ENCODE data around the gene XRCC4. TPM values are rescaled to one million over a fixed set of nuclear protein-coding genes. Genes with fewer than 3 reads are reported as not detected.
"Not testable (repeated sequence)": the region's sequence is repeated elsewhere in the genome, so short reads cannot be mapped to it uniquely, and the experiment has no call there.

XRCC4 gene
- total RNA-seq, 4 donors from 2014 or later, result 4.2 to 6.0 (median 5.4) TPM

DNA sequence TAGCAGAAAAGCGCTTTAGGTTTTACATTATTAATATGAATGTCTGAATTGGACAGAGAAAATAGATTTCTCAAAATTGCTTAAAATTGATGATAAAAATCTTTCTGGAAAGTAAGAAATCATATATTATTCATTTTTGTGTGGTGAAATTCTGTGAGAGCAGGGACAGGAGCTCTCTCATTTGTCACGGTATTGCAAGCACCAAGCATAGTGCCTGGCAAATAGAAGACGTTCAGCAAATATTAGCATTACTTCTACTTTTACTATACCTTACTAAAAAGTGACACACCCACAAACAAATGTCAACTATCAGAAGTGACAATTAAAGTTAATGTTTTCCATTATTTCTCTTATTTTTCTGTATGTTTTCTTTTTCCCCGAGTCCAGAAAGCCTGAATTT is 69.1 kb downstream of the XRCC4 start:
- Histone ChIP-seq H3K9me3 (no peaks in the 10 kb centered on the region), H3K27me3 (no peaks in the 10 kb centered on the region), H3K27ac (no peak overlapping the region), H3K4me3 (no peak overlapping the region), H3K36me3 (no peaks in the 10 kb centered on the region), H3K4me1 (no peaks in the 10 kb centered on the region)
- TF ChIP-seq, protein P1, sequence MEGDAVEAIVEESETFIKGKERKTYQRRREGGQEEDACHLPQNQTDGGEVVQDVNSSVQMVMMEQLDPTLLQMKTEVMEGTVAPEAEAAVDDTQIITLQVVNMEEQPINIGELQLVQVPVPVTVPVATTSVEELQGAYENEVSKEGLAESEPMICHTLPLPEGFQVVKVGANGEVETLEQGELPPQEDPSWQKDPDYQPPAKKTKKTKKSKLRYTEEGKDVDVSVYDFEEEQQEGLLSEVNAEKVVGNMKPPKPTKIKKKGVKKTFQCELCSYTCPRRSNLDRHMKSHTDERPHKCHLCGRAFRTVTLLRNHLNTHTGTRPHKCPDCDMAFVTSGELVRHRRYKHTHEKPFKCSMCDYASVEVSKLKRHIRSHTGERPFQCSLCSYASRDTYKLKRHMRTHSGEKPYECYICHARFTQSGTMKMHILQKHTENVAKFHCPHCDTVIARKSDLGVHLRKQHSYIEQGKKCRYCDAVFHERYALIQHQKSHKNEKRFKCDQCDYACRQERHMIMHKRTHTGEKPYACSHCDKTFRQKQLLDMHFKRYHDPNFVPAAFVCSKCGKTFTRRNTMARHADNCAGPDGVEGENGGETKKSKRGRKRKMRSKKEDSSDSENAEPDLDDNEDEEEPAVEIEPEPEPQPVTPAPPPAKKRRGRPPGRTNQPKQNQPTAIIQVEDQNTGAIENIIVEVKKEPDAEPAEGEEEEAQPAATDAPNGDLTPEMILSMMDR (IDR thresholded peaks at IDR 0.05), result no peak
- TF ChIP-seq POLR2A (IDR thresholded peaks at IDR 0.05) (no peak), EP300 (IDR thresholded peaks at IDR 0.05) (no peak), POLR2AphosphoS5 (IDR thresholded peaks at IDR 0.05) (no peak)
- no peak for DNase-seq (ENCODE audit: low spot score in 2 of 2)
- WGBS, result 73% methylated on average over 4 of the region's 4 CpGs

DNA sequence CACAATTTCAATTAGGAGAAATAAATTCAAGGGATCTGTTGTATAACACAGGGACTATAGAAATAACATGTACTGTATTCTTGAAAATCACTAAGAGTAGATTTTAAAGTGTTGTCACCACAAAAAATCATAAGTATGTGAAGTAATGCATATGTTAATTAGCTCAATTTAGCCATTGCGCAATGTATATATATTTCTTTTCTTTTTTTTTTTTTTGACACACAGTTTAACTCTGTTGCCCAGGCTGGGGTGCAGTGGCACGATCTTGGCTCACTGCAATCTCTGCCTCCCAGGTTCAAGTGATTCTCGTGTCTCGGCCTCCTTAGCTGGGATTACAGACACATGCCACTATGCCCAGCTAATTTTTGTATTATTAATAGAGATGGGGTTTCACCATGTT is 70.2 kb downstream of the XRCC4 start:
- Histone ChIP-seq H3K4me1 (no peaks in the 10 kb centered on the region), H3K9me3 (no peaks in the 10 kb centered on the region), H3K27me3 (no peaks in the 10 kb centered on the region), H3K36me3 (no peaks in the 10 kb centered on the region), H3K27ac (no peak overlapping the region), H3K4me3 (no peak overlapping the region)
- no peak for TF ChIP-seq POLR2A (IDR thresholded peaks at IDR 0.05)
- no peak for TF ChIP-seq POLR2AphosphoS5 (IDR thresholded peaks at IDR 0.05)
- TF ChIP-seq EP300 (IDR thresholded peaks at IDR 0.05), result no peak
- TF ChIP-seq, protein P1 (IDR thresholded peaks at IDR 0.05), result no peak
- 97% methylated on average over 4 of the region's 4 CpGs for WGBS
- no peak for DNase-seq (ENCODE audit: low spot score in 2 of 2)

DNA sequence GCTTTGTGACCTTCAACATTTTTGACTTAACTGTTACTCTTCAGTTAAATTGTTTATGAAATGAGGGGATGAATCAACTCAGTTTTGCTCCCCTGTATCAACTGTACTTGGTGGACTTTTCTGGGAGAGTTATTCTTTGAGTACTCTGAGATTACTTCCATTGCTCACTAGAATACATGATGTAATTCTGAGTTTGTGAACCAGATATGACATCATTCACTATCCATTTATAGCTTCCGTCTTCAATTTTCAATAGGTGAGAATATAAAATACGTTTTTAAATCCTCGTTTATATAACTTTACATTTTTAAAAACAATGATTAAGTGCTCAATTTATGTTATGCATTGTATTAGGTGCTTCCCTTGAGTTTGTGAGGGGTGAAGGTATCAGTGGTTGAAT is 71.0 kb downstream of the XRCC4 start:
- 96% methylated on average over 3 of the region's 3 CpGs for WGBS
- H3K9me3 ChIP-seq, result no peaks in the 10 kb centered on the region
- H3K4me3 ChIP-seq, result no peak overlapping the region
- H3K36me3 ChIP-seq, result no peaks in the 10 kb centered on the region
- no peaks in the 10 kb centered on the region for H3K27me3 ChIP-seq
- no peak overlapping the region for H3K27ac ChIP-seq
- no peaks in the 10 kb centered on the region for H3K4me1 ChIP-seq
- DNase-seq (ENCODE audit: low spot score in 2 of 2), result no peak
- TF ChIP-seq POLR2AphosphoS5 (IDR thresholded peaks at IDR 0.05) (no peak), EP300 (IDR thresholded peaks at IDR 0.05) (no peak), POLR2A (IDR thresholded peaks at IDR 0.05) (no peak)
- TF ChIP-seq, protein P1 (IDR thresholded peaks at IDR 0.05), result no peak

DNA sequence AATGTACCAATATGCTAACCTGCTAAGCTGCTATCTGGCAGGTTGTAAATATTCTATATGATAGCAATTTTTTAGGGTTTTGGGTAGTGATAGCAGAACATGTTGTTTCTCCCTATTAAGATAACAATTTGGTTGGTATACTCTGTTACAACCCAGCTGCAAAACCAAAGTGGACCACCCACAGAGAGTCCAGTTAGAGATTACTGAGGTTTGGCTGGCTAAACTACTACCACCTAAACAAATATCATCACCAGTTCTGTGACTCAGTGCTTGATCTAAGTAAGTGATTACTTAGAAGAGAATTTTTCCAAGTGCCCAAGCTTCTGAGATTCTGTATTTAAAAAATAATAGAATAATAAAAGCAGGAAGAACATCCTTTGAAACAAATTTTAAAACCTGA is 72.3 kb downstream of the XRCC4 start:
- TF ChIP-seq, protein P1 (IDR thresholded peaks at IDR 0.05), result no peak
- TF ChIP-seq POLR2A (IDR thresholded peaks at IDR 0.05), result no peak
- TF ChIP-seq EP300 (IDR thresholded peaks at IDR 0.05), result no peak
- TF ChIP-seq POLR2AphosphoS5 (IDR thresholded peaks at IDR 0.05), result no peak
- no peaks in the 10 kb centered on the region for H3K36me3 ChIP-seq
- H3K27me3 ChIP-seq, result no peaks in the 10 kb centered on the region
- DNase-seq (ENCODE audit: low spot score in 2 of 2), result no peak
- H3K4me1 ChIP-seq, result no peaks in the 10 kb centered on the region
- no peak overlapping the region for H3K27ac ChIP-seq
- H3K9me3 ChIP-seq, result no peaks in the 10 kb centered on the region
- no peak overlapping the region for H3K4me3 ChIP-seq

DNA sequence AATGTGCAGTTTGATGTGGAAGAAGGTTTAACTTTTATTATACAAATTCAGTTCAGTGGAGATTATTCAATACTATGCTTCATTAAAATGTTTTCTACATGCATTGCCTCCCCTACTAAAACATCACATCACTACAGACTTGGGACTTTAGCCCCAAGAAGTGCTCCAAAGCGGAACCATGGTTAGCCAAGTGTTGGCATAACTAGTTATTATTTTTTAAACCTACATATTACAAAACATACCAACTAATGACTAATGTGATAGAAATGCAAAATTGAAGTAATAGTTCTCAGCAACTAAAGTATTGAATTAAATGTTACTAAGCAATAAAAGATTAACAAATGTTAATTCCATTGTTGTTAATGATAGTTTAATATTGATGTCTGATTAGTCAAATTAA is 74.5 kb downstream of the XRCC4 start:
- Histone ChIP-seq H3K9me3 (no peaks in the 10 kb centered on the region), H3K27me3 (no peaks in the 10 kb centered on the region), H3K36me3 (no peaks in the 10 kb centered on the region), H3K4me3 (no peak overlapping the region), H3K27ac (no peak overlapping the region), H3K4me1 (no peaks in the 10 kb centered on the region)
- WGBS, result 97% methylated on average over 1 of the region's 1 CpG
- no peak for TF ChIP-seq EP300 (IDR thresholded peaks at IDR 0.05)
- no peak for TF ChIP-seq POLR2AphosphoS5 (IDR thresholded peaks at IDR 0.05)
- TF ChIP-seq, protein P1 (IDR thresholded peaks at IDR 0.05), result no peak
- no peak for TF ChIP-seq POLR2A (IDR thresholded peaks at IDR 0.05)
- DNase-seq (ENCODE audit: low spot score in 2 of 2), result no peak

DNA sequence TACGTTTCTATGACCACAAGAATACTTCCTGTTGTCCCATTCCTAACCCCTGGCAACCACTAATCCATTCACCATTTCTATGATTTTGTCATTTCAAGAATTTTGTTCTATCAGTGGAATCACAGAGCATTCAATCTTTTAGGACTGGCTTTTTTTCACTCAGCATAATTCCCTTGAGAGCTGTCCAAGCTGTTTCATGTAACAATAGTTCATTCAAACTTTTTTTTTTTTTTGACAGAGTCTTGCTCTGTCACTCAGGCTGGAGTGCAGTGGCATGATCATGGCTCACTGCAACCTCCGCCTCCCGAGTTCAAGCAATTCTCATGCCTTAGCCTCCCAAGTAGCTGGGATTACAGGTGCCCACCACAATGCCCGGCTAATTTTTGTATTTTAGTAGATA is 75.6 kb downstream of the XRCC4 start:
- H3K4me1 ChIP-seq; H3K4me3 ChIP-seq; H3K9me3 ChIP-seq; DNase-seq (ENCODE audit: low spot score in 2 of 2); H3K27me3 ChIP-seq; H3K36me3 ChIP-seq; H3K27ac ChIP-seq: not testable (repeated sequence)
- whole genome bisulfite sequencing, result 73% methylated on average over 4 of the region's 4 CpGs

Data from suprapubic skin (tissue), 4 donors.